PC-9 (cell line): ENCODE measurements around the gene TBL1XR1. TPM values are rescaled to one million over a fixed set of nuclear protein-coding genes. Genes with fewer than 3 reads are reported as not detected.

Experiments used
- BruUV-seq: library from RNA; stranded (reverse); fragments of 400-500 nt; replicated peaks from 2 replicates; lab custom pipeline; 2021; lab: Mats Ljungman, UMichigan
- CTCF ChIA-PET: fragments of 300-600 bp; sonication (Branson Sonifier 250); formaldehyde crosslinking; loops from one replicate; lab custom pipeline; 2022; ENCODE audit warnings: antibody characterized with exemption; lab: Charles Lee
- POLR2A ChIA-PET: fragments of 300-600 bp; sonication (Branson Sonifier 250); formaldehyde crosslinking; loops from one replicate; lab custom pipeline; 2022; ENCODE audit warnings: antibody characterized with exemption; ENCODE audit not compliant: unreplicated experiment; lab: Charles Lee
- DNase-seq, 2 experiments: peaks; one replicate each; pipeline versions ENCODE4 v3.0.0 to v3.0.0-alpha.2; 2015 to 2022; ENCODE audit warnings: mixed read lengths in 1 of 2
- H2AFZ ChIP-seq: fragments of 200-600 bp; sonication (generic); 2 replicates; pipeline ENCODE4 v1.8.1; 2017; ENCODE audit warnings: antibody characterized with exemption
- H3F3A ChIP-seq: fragments of 200-600 bp; sonication (generic); 2 replicates; pipeline ENCODE4 v1.8.1; 2017; ENCODE audit warnings: antibody characterized with exemption, mild to moderate bottlenecking, low read depth; ENCODE audit not compliant: insufficient read depth
- H3K27ac ChIP-seq: fragments of 200-600 bp; sonication (generic); 2 replicates; pipeline ENCODE4 v1.6.1; 2016; ENCODE audit warnings: mixed run types
- H3K27me3 ChIP-seq: fragments of 200-600 bp; sonication (generic); 2 replicates; pipeline ENCODE4 v1.6.1; 2016; ENCODE audit warnings: low read depth, mixed run types; ENCODE audit not compliant: insufficient read depth
- H3K36me3 ChIP-seq: fragments of 200-600 bp; sonication (generic); 2 replicates; pipeline ENCODE4 v1.6.1; 2016; ENCODE audit warnings: low read depth, mixed run types
- H3K4me1 ChIP-seq: fragments of 200-600 bp; sonication (generic); replicated peaks from 2 replicates; pipeline ENCODE4 v1.6.1; 2016; ENCODE audit warnings: mixed run types; ENCODE audit not compliant: insufficient read depth
- H3K4me2 ChIP-seq: fragments of 200-600 bp; sonication (generic); 2 replicates; pipeline ENCODE4 v1.6.1; 2017; ENCODE audit warnings: mixed run types
- H3K4me3 ChIP-seq: fragments of 200-600 bp; sonication (generic); 2 replicates; pipeline ENCODE4 v1.6.1; 2016; ENCODE audit warnings: mixed run types
- H3K79me2 ChIP-seq: fragments of 200-600 bp; sonication (generic); 2 replicates; pipeline ENCODE4 v1.6.1; 2017; ENCODE audit warnings: low read depth, mixed run types
- H3K9me2 ChIP-seq: fragments of 200-600 bp; sonication (generic); 2 replicates; pipeline ENCODE4 v1.8.1; 2017; ENCODE audit warnings: mild to moderate bottlenecking; ENCODE audit not compliant: insufficient read depth
- H3K9me3 ChIP-seq: fragments of 200-600 bp; sonication (generic); 2 replicates; pipeline ENCODE4 v1.8.1; 2016; ENCODE audit warnings: low read depth; ENCODE audit not compliant: insufficient read depth
- H4K20me1 ChIP-seq: fragments of 200-600 bp; sonication (generic); 2 replicates; pipeline ENCODE4 v1.8.1; 2017; ENCODE audit not compliant: insufficient read depth
- EZH2 ChIP-seq: fragments of 200-600 bp; sonication (generic); IDR thresholded peaks from 2 replicates; pipeline ENCODE4 v1.8.0; 2017; ENCODE audit warnings: antibody characterized with exemption, low read depth
- intact Hi-C: fragments of 100-400 bp; cut with micrococcal nuclease; formaldehyde crosslinking; loops from one replicate; pipeline ENCODE4 v1.10.0; 2022; ENCODE audit not compliant: unreplicated experiment
- total RNA-seq: library from RNA; stranded (reverse); gene quantifications from 2 replicates; pipeline ENCODE4 v1.2.3, GENCODE V29; 2021
- TF ChIP-seq, protein P1 (sequence below): fragments of 200-600 bp; sonication (generic); conservative IDR thresholded peaks from 2 replicates; pipeline ENCODE4 v1.6.1; 2017; ENCODE audit warnings: mixed run types, antibody characterized with exemption, mild to moderate bottlenecking, moderate library complexity

TBL1XR1 gene
- total RNA-seq, 1 experiment from 2014 or later = 243 TPM

- Histone ChIP-seq H3K4me2 (no peak overlapping the region), H3K4me3 (no peak overlapping the region), H4K20me1 (peaks cover 45% of the 10 kb centered on the region), H2AFZ (no peak overlapping the region), H3F3A (peaks cover 37% of the 10 kb centered on the region; the same call in 1 of the 2 replicates), H3K79me2 (peaks cover 98% of the 10 kb centered on the region), H3K27ac (no peak overlapping the region), H3K9me3 (0 out of 2 replicates have a peak, but pooled peaks cover 6% of the 10 kb centered on the region), H3K9me2 (no peaks in the 10 kb centered on the region), H3K4me1 (no peaks in the 10 kb centered on the region), H3K36me3 (0 out of 2 replicates have a peak, but pooled peaks cover 7% of the 10 kb centered on the region), H3K27me3 (no peaks in the 10 kb centered on the region)
- ChIA-PET CTCF (no interaction called here), POLR2A (no interaction called here)
- BruUV-seq = no TSS peak
- TF ChIP-seq EZH2 = no peak
- TF ChIP-seq, protein P1, sequence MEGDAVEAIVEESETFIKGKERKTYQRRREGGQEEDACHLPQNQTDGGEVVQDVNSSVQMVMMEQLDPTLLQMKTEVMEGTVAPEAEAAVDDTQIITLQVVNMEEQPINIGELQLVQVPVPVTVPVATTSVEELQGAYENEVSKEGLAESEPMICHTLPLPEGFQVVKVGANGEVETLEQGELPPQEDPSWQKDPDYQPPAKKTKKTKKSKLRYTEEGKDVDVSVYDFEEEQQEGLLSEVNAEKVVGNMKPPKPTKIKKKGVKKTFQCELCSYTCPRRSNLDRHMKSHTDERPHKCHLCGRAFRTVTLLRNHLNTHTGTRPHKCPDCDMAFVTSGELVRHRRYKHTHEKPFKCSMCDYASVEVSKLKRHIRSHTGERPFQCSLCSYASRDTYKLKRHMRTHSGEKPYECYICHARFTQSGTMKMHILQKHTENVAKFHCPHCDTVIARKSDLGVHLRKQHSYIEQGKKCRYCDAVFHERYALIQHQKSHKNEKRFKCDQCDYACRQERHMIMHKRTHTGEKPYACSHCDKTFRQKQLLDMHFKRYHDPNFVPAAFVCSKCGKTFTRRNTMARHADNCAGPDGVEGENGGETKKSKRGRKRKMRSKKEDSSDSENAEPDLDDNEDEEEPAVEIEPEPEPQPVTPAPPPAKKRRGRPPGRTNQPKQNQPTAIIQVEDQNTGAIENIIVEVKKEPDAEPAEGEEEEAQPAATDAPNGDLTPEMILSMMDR = no peak
- intact Hi-C loops = no loop called here
- DNase-seq = no peak
These were observed 83.0 kb downstream of the TBL1XR1 start for GRCh38 chr3:177114253-177114652.

- intact Hi-C loops = no loop called here
- BruUV-seq = no TSS peak
- Histone ChIP-seq H3K27me3 (no peaks in the 10 kb centered on the region), H3K36me3 (no peaks in the 10 kb centered on the region), H3K4me1 (no peaks in the 10 kb centered on the region), H3K4me2 (no peak overlapping the region), H3F3A (peaks cover 34% of the 10 kb centered on the region; the same call in 1 of the 2 replicates), H3K9me2 (no peaks in the 10 kb centered on the region), H3K27ac (no peak overlapping the region), H3K79me2 (peaks cover 98% of the 10 kb centered on the region), H4K20me1 (peaks cover 61% of the 10 kb centered on the region), H3K9me3 (0 out of 2 replicates have a peak, but pooled peaks cover 3% of the 10 kb centered on the region), H3K4me3 (no peak overlapping the region), H2AFZ (no peak overlapping the region)
- CTCF ChIA-PET = no interaction called here
- no peak for DNase-seq
- POLR2A ChIA-PET = no interaction called here
- TF ChIP-seq, protein P1 = no peak
- TF ChIP-seq EZH2 = no peak
These were observed 85.7 kb downstream of the TBL1XR1 start for GRCh38 chr3:177111541-177111949.

- POLR2A ChIA-PET = no interaction called here
- Histone ChIP-seq H3K27me3 (no peaks in the 10 kb centered on the region), H3K9me3 (no peaks in the 10 kb centered on the region), H3K4me1 (no peaks in the 10 kb centered on the region), H4K20me1 (peaks cover 66% of the 10 kb centered on the region), H3K4me2 (no peak overlapping the region), H3K36me3 (no peaks in the 10 kb centered on the region), H3K4me3 (no peak overlapping the region), H3K27ac (peak overlapping the region; percentile 3; the same call in 1 of the 2 replicates), H3K9me2 (no peaks in the 10 kb centered on the region), H3K79me2 (peaks cover 98% of the 10 kb centered on the region), H3F3A (peaks cover 34% of the 10 kb centered on the region; the same call in 1 of the 2 replicates), H2AFZ (no peak overlapping the region)
- TF ChIP-seq, protein P1 = no peak
- TF ChIP-seq EZH2 = no peak
- intact Hi-C loops = no loop called here
- DNase-seq = no peak
- no TSS peak for BruUV-seq
- CTCF ChIA-PET = no interaction called here
These were observed 86.4 kb downstream of the TBL1XR1 start for GRCh38 chr3:177110895-177111294.
